ENCODE measurements around the gene DIAPH3. TPM values are rescaled to one million over a fixed set of nuclear protein-coding genes. Genes with fewer than 3 reads are reported as not detected.

The DIAPH3 gene
- polyA plus RNA-seq, 1 of the 3 experiments (the other 2 are of a cell fraction): 5.4 TPM

DNA sequence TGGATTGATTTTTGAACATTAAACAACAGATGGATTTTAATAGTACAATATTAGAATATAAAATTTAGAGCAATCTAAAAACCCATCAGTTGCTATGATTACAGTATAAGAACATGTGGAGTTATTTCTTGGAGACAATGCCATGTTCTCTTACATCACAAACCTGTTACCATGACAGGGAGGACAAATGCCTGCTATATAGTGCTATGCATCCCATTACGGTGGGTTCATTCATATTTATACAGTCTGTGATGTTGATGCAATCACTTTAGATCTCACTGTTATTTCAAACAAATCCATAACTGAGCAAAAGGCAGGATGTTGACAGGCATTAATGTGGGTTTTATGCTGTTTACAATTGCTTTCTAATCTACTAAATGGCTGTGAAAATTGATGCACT, 467.5 kb downstream of the DIAPH3 start:
- WGBS (ENCODE audit: low lambda C conversion rate): 85% methylated on average over 1 of the region's 1 CpG
- Histone ChIP-seq H3K9ac (no peak overlapping the region), H2AFZ (ENCODE audit: low read depth) (no peak overlapping the region), H3K36me3 (replicated peaks in 1 of 2; ENCODE audit: control insufficient read depth in 1 of 2, insufficient read depth in 2 of 2, low read length in 1 of 2) (peaks cover 0 to 3% of the 10 kb centered on the region in 2 experiments), H3K4me2 (no peak overlapping the region), H4K20me1 (ENCODE audit: insufficient read depth) (no peaks in the 10 kb centered on the region), H3F3A (replicated peaks; ENCODE audit: insufficient read depth) (peaks cover 3% of the 10 kb centered on the region), H3K4me1 (ENCODE audit: control insufficient read depth in 1 of 2, insufficient read depth in 2 of 2, low read depth in 1 of 2, low read length in 1 of 2) (peaks cover 4 to 9% of the 10 kb centered on the region in 2 experiments; a peak in 2 of 4 replicates), H3K9me2 (no peaks in the 10 kb centered on the region), H3K27me3 (ENCODE audit: insufficient read depth) (no peaks in the 10 kb centered on the region), H3K27ac (ENCODE audit: low read depth in 2 of 2, low read length in 1 of 2) (no peak overlapping the region), H3K9me3 (no peaks in the 10 kb centered on the region), H3K4me3 (ENCODE audit: low read depth in 2 of 2, low read length in 1 of 2) (no peak overlapping the region), H3K79me2 (ENCODE audit: insufficient read depth) (no peaks in the 10 kb centered on the region)
- DNase-seq: no peak
- ChIA-PET CTCF (interaction anchor here (3.4 kb wide), 1 partner anchor 75 kb away, joined by 11 read pairs; no protein-coding TSS in a partner anchor), POLR2A (no interaction called here)
- no peak for TF ChIP-seq USF2 (IDR thresholded peaks at IDR 0.05; ENCODE audit: borderline replicate concordance, low read depth, low read length)
- no peak for TF ChIP-seq JUND (IDR thresholded peaks at IDR 0.05)
- TF ChIP-seq RFX5 (IDR thresholded peaks at IDR 0.05; ENCODE audit: low read length): no peak
- TF ChIP-seq RCOR1 (IDR thresholded peaks at IDR 0.05; ENCODE audit: low read length): no peak
- TF ChIP-seq CHD2 (IDR thresholded peaks at IDR 0.05; ENCODE audit: low read length, partially characterized antibody): no peak
- TF ChIP-seq GATA2 (CRISPR knock-in tag; IDR thresholded peaks at IDR 0.05): no peak
- no peak for TF ChIP-seq MEF2A (IDR thresholded peaks at IDR 0.05; ENCODE audit: borderline replicate concordance, low read depth)
- no peak for TF ChIP-seq EP300 (IDR thresholded peaks at IDR 0.05; ENCODE audit: borderline replicate concordance in 1 of 2, low read depth in 1 of 2, low read length in 1 of 2)
- no peak for TF ChIP-seq FOSL2 (IDR thresholded peaks at IDR 0.05; ENCODE audit: borderline replicate concordance, low read depth)
- TF ChIP-seq, protein P1, sequence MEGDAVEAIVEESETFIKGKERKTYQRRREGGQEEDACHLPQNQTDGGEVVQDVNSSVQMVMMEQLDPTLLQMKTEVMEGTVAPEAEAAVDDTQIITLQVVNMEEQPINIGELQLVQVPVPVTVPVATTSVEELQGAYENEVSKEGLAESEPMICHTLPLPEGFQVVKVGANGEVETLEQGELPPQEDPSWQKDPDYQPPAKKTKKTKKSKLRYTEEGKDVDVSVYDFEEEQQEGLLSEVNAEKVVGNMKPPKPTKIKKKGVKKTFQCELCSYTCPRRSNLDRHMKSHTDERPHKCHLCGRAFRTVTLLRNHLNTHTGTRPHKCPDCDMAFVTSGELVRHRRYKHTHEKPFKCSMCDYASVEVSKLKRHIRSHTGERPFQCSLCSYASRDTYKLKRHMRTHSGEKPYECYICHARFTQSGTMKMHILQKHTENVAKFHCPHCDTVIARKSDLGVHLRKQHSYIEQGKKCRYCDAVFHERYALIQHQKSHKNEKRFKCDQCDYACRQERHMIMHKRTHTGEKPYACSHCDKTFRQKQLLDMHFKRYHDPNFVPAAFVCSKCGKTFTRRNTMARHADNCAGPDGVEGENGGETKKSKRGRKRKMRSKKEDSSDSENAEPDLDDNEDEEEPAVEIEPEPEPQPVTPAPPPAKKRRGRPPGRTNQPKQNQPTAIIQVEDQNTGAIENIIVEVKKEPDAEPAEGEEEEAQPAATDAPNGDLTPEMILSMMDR (IDR thresholded peaks at IDR 0.05): no peak
- TF ChIP-seq YY1 (IDR thresholded peaks at IDR 0.05; ENCODE audit: low read depth): no peak

GRCh38 chr13:59691501-59692066, 472.1 kb downstream of the DIAPH3 start:
- Histone ChIP-seq H3K9me3 (no peaks in the 10 kb centered on the region), H3K27me3 (ENCODE audit: insufficient read depth) (no peaks in the 10 kb centered on the region), H3K9ac (no peak overlapping the region), H3K4me1 (ENCODE audit: control insufficient read depth in 1 of 2, insufficient read depth in 2 of 2, low read depth in 1 of 2, low read length in 1 of 2) (peaks cover 11 to 18% of the 10 kb centered on the region in 2 experiments; a peak in 3 of 4 replicates), H3K4me2 (no peak overlapping the region), H3F3A (replicated peaks; ENCODE audit: insufficient read depth) (no peaks in the 10 kb centered on the region), H3K36me3 (replicated peaks in 1 of 2; ENCODE audit: control insufficient read depth in 1 of 2, insufficient read depth in 2 of 2, low read length in 1 of 2) (peaks cover 0 to 3% of the 10 kb centered on the region in 2 experiments), H3K4me3 (ENCODE audit: low read depth in 2 of 2, low read length in 1 of 2) (no peak overlapping the region), H3K79me2 (ENCODE audit: insufficient read depth) (no peaks in the 10 kb centered on the region), H2AFZ (ENCODE audit: low read depth) (no peak overlapping the region), H3K27ac (ENCODE audit: low read depth in 2 of 2, low read length in 1 of 2) (no peak overlapping the region; a peak in 1 of 4 replicates), H4K20me1 (ENCODE audit: insufficient read depth) (no peaks in the 10 kb centered on the region), H3K9me2 (no peaks in the 10 kb centered on the region)
- CTCF ChIA-PET: interaction anchor here (0.6 to 9.2 kb wide), 2 partner anchors 78 to 448 kb away, joined by 4 to 47 read pairs; no protein-coding TSS in a partner anchor
- TF ChIP-seq RAD21 (IDR thresholded peaks at IDR 0.05; ENCODE audit: low read length) (no peak), MEF2A (IDR thresholded peaks at IDR 0.05; ENCODE audit: borderline replicate concordance, low read depth) (no peak), REST (IDR thresholded peaks at IDR 0.05; ENCODE audit: low read depth, low read length) (no peak), SMC3 (IDR thresholded peaks at IDR 0.05; ENCODE audit: low read depth, low read length) (no peak), USF2 (IDR thresholded peaks at IDR 0.05; ENCODE audit: borderline replicate concordance, low read depth, low read length) (no peak), USF1 (IDR thresholded peaks at IDR 0.05; ENCODE audit: borderline replicate concordance, low read depth) (no peak), GATA2 (CRISPR knock-in tag; IDR thresholded peaks at IDR 0.05) (no peak), EP300 (IDR thresholded peaks at IDR 0.05; ENCODE audit: borderline replicate concordance in 1 of 2, low read depth in 1 of 2, low read length in 1 of 2) (no peak), TEAD4 (IDR thresholded peaks at IDR 0.05; ENCODE audit: borderline replicate concordance, insufficient read depth) (no peak), YY1 (IDR thresholded peaks at IDR 0.05; ENCODE audit: low read depth) (no peak), MAX (IDR thresholded peaks at IDR 0.05; ENCODE audit: low read depth) (no peak), RXRA (IDR thresholded peaks at IDR 0.05; ENCODE audit: borderline replicate concordance, low read depth) (no peak)
- POLR2A ChIA-PET: no interaction called here
- 83% methylated on average over 1 of the region's 1 CpG for WGBS (ENCODE audit: low lambda C conversion rate)
- no peak for DNase-seq

Data from SK-N-SH (cell line).